ENCODE data around the gene SBF1. TPM values are rescaled to one million over a fixed set of nuclear protein-coding genes. Genes with fewer than 3 reads are reported as not detected.
A peak's percentile ranks its signal among the peaks of the same experiment; 100 is the strongest.

SBF1 gene
- total RNA-seq, 4 donors from 2014 or later: 48.5 to 77.7 (median 68.3) TPM

DNA sequence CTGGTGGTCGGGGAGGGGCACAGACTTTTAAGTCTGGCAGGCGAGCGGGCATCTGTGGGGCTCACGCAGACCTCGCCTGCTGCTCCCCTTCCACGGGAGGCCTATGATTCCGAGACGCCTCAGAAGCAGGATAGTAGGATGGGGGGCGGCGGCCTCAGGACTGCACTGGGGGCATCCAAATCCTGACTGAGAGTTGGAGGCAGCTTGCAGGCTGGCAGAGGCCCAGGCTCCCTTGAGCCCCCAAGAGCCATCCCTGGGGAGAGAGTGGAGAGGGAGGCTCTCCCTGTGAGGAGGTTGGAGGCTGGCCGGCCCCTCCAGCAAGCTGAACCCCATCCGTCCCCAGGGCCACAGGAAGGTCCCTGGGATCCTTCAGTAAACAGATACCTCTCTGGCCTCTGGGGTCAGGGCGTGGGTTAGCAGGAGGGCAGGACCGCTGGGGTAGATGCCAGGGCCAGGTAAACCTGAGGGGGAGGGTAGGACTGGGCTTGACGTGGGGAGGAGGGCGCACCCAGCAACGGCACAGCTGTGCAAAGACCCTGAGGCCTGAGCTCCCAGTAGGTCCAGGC, 33.3 kb downstream of the SBF1 start:
- no peak for TF ChIP-seq POLR2A (IDR thresholded peaks at IDR 0.05)
- no peak for TF ChIP-seq EP300 (IDR thresholded peaks at IDR 0.05)
- TF ChIP-seq, protein P1, sequence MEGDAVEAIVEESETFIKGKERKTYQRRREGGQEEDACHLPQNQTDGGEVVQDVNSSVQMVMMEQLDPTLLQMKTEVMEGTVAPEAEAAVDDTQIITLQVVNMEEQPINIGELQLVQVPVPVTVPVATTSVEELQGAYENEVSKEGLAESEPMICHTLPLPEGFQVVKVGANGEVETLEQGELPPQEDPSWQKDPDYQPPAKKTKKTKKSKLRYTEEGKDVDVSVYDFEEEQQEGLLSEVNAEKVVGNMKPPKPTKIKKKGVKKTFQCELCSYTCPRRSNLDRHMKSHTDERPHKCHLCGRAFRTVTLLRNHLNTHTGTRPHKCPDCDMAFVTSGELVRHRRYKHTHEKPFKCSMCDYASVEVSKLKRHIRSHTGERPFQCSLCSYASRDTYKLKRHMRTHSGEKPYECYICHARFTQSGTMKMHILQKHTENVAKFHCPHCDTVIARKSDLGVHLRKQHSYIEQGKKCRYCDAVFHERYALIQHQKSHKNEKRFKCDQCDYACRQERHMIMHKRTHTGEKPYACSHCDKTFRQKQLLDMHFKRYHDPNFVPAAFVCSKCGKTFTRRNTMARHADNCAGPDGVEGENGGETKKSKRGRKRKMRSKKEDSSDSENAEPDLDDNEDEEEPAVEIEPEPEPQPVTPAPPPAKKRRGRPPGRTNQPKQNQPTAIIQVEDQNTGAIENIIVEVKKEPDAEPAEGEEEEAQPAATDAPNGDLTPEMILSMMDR (IDR thresholded peaks at IDR 0.05): no peak
- WGBS, 2 donors: 90% methylated on average over 15 to 17 of the region's 17 CpGs
- H3K27me3 ChIP-seq: no peaks in the 10 kb centered on the region
- DNase-seq (ENCODE audit: low spot score in 2 of 2): no peak
- no peaks in the 10 kb centered on the region for H3K9me3 ChIP-seq
- H3K4me3 ChIP-seq: no peak overlapping the region
- H3K4me1 ChIP-seq: peaks cover 0 to 29% (median 13%) of the 10 kb centered on the region in 4 donors
- H3K36me3 ChIP-seq: peaks cover 2 to 92% (median 11%) of the 10 kb centered on the region in 3 donors
- peak overlapping the region in 2 of 4 donors; percentile 12 to 24 for H3K27ac ChIP-seq

DNA sequence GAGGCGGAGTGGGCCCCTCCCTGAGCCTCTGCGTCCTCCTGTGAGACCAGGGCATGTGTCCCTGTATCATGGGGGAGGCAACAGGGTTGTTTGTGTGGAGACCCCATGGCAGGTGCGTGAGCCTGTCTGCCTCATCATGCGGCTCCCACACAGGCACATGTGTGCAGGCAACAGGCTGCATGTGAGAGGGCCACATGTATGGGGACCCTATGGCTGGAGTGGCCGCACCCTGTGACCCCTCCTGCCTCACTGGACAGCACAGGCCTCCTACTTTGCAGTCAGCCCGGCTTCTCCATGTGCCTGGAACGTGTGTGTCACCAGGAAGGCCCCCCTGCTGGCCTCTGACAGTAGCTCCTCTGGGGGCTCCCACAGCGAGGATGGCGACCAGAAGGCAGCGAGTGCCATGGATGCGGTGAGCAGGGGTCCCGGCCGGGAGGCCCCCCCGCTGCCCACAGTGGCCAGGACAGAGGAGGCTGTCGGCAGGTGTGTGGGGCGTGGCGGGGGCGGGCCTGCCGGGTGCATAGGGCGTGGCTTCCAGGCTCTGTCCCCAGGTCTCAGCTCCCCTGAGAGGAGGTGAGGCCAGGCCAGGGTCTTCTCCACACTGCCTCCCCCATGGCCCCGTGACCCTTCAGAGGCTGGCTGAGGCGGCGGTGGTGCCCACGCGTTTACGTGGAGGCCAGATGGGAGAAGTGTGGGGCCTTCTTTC, 34.1 kb downstream of the SBF1 start:
- WGBS, 2 donors: 80 to 87% methylated on average over 9 to 25 of the region's 26 CpGs
- Histone ChIP-seq H3K27me3 (no peaks in the 10 kb centered on the region), H3K4me1 (peaks cover 0 to 24% (median 13%) of the 10 kb centered on the region in 4 donors), H3K27ac (peak overlapping the region in 2 of 4 donors; percentile 16 to 24), H3K36me3 (peaks cover 2 to 92% (median 14%) of the 10 kb centered on the region in 3 donors), H3K9me3 (no peaks in the 10 kb centered on the region), H3K4me3 (no peak overlapping the region)
- TF ChIP-seq POLR2A (IDR thresholded peaks at IDR 0.05): no peak
- no peak for TF ChIP-seq EP300 (IDR thresholded peaks at IDR 0.05)
- TF ChIP-seq, protein P1 (IDR thresholded peaks at IDR 0.05): no peak
- no peak for DNase-seq (ENCODE audit: low spot score in 2 of 2)

DNA sequence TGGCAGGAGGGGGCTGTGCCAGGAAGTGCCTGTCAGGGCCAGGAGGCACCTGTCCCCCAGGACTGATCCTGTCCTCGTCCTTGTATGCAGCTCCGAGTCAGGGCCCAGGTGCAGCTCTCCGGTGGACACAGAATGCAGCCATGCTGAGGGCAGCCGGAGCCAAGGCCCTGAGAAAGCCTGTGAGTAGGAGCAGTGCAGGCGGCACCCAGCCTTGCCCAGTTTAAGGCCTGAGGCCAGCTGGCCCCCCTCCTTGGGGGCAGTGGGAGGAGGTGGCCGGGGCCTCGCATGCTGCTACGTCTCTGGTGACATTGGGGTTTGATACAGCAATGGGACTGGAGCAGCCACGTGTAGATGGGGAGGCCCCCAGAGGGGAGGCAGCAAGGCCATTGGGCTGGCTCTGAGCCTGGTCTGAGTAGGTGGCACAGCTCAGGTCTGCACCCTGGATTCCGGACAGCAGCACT, 34.9 kb downstream of the SBF1 start:
- WGBS, 2 donors: 71 to 73% methylated on average over 10 of the region's 10 CpGs
- no peak overlapping the region for H3K4me3 ChIP-seq
- no peaks in the 10 kb centered on the region for H3K27me3 ChIP-seq
- no peaks in the 10 kb centered on the region for H3K9me3 ChIP-seq
- H3K27ac ChIP-seq: peak overlapping the region in 2 of 4 donors; percentile 16 to 31
- H3K36me3 ChIP-seq: peaks cover 2 to 95% (median 14%) of the 10 kb centered on the region in 3 donors
- TF ChIP-seq EP300 (IDR thresholded peaks at IDR 0.05): no peak
- no peak for TF ChIP-seq POLR2A (IDR thresholded peaks at IDR 0.05)
- TF ChIP-seq, protein P1 (IDR thresholded peaks at IDR 0.05): no peak
- no peak for DNase-seq (ENCODE audit: low spot score in 2 of 2)
- H3K4me1 ChIP-seq: peaks cover 0 to 16% (median 8%) of the 10 kb centered on the region in 4 donors

DNA sequence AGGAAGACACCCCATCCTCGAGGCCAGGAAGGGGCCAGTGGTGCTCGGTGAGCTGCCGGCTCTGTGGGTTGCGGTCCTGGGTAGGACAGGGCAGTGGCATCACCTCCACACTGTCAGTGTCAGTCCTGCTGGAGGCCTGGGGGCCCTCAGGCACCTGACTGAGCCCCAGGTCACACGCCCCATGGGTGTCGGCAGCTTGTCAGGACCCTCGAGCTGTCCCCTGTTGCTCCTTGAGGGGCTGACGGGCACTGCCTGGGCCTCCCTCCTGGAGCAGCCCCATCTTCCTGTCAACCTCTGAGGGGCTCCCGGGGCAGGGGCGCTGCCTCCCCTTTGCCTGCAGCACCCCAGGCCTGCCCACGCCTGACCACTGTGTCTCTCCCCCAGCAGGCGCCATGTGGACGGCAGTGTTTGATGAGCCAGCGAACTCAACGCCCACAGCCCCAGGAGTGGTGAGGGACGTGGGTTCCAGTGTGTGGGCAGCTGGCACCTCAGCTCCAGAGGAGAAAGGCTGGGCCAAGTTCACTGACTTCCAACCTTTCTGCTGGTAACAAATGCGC, 35.4 kb downstream of the SBF1 start:
- 82 to 90% methylated on average over 7 to 15 of the region's 17 CpGs for WGBS, 2 donors
- no peak for DNase-seq (ENCODE audit: low spot score in 2 of 2)

More for the DNA sequence above, 35.4 kb downstream of the SBF1 start:
- Histone ChIP-seq H3K4me3 (no peak overlapping the region), H3K27ac (peak overlapping the region in 1 of 4 donors; percentile 31), H3K9me3 (no peaks in the 10 kb centered on the region), H3K36me3 (peaks cover 2 to 99% (median 14%) of the 10 kb centered on the region in 3 donors), H3K27me3 (no peaks in the 10 kb centered on the region), H3K4me1 (peaks cover 0 to 11% (median 4%) of the 10 kb centered on the region in 4 donors)
- TF ChIP-seq, protein P1 (IDR thresholded peaks at IDR 0.05): no peak
- TF ChIP-seq POLR2A (IDR thresholded peaks at IDR 0.05) (no peak), EP300 (IDR thresholded peaks at IDR 0.05) (no peak)
